Subcutaneous abdominal adipose tissue (tissue), 5 donors: ENCODE measurements around the gene HERC6.

Experiments used
- H3K27ac ChIP-seq: one replicate; pipeline ENCODE4 v1.7.0; 2013; ENCODE audit warnings: low read depth, mild to moderate bottlenecking, inconsistent platforms, low read length, moderate library complexity
- H3K27me3 ChIP-seq, 5 donors: one replicate each; pipeline ENCODE4 v1.7.0; 2013; ENCODE audit warnings: low read length in 5 of 5, inconsistent platforms in 1 of 5; ENCODE audit not compliant: control insufficient read depth in 5 of 5, insufficient read depth in 4 of 5
- H3K36me3 ChIP-seq, 5 donors: one replicate each; pipeline ENCODE4 v1.7.0; 2013; ENCODE audit warnings: low read length in 5 of 5; ENCODE audit not compliant: control insufficient read depth in 5 of 5, insufficient read depth in 5 of 5
- H3K4me1 ChIP-seq, 5 donors: one replicate each; pipeline ENCODE4 v1.7.0; 2013; ENCODE audit warnings: low read length in 5 of 5, mild to moderate bottlenecking in 3 of 5, moderate library complexity in 1 of 5; ENCODE audit not compliant: control insufficient read depth in 5 of 5, insufficient read depth in 5 of 5
- H3K4me3 ChIP-seq, 5 donors: one replicate each; pipeline ENCODE4 v1.7.0; 2013; ENCODE audit warnings: low read length in 5 of 5, low read depth in 1 of 5
- H3K9ac ChIP-seq, 5 donors: one replicate each; pipeline ENCODE4 v1.7.0; 2013; ENCODE audit warnings: low read length in 5 of 5, mild to moderate bottlenecking in 4 of 5, moderate library complexity in 3 of 5
- H3K9me3 ChIP-seq, 5 donors: one replicate each; pipeline ENCODE4 v1.7.0; 2013; ENCODE audit warnings: low read length in 5 of 5; ENCODE audit not compliant: control insufficient read depth in 5 of 5
- donor health status: healthy.
- donor health status: healthy.
- donor health status: healthy.
- donor health status: healthy.
- donor health status: healthy.

Gene HERC6

GRCh38 chr4:88382621-88383020, 4.0 kb downstream of the HERC6 start:
- Histone ChIP-seq H3K27me3 (no peaks in the 10 kb centered on the region), H3K36me3 (peaks cover 0 to 3% (median 0%) of the 10 kb centered on the region in 5 donors), H3K9me3 (no peaks in the 10 kb centered on the region), H3K27ac (no peak overlapping the region), H3K4me1 (peaks cover 0 to 11% (median 8%) of the 10 kb centered on the region in 5 donors), H3K4me3 (no peak overlapping the region), H3K9ac (no peak overlapping the region)

- Histone ChIP-seq H3K36me3 (peaks cover 0 to 15% (median 10%) of the 10 kb centered on the region in 5 donors), H3K27ac (no peak overlapping the region), H3K4me3 (no peak overlapping the region), H3K4me1 (no peaks in the 10 kb centered on the region), H3K9ac (no peak overlapping the region), H3K27me3 (no peaks in the 10 kb centered on the region), H3K9me3 (no peaks in the 10 kb centered on the region)
These were observed 11.5 kb downstream of the HERC6 start for GRCh38 chr4:88390128-88390527.

GRCh38 chr4:88391703-88392102, 13.1 kb downstream of the HERC6 start:
- Histone ChIP-seq H3K36me3 (peaks cover 0 to 20% (median 12%) of the 10 kb centered on the region in 5 donors), H3K4me3 (no peak overlapping the region), H3K9me3 (no peaks in the 10 kb centered on the region), H3K27me3 (no peaks in the 10 kb centered on the region), H3K4me1 (no peaks in the 10 kb centered on the region), H3K9ac (no peak overlapping the region), H3K27ac (no peak overlapping the region)

GRCh38 chr4:88396681-88397080, 18.0 kb downstream of the HERC6 start:
- no peak overlapping the region for H3K27ac ChIP-seq

GRCh38 chr4:88398381-88398780, 19.7 kb downstream of the HERC6 start:
- H3K36me3 ChIP-seq = peaks cover 0 to 23% (median 11%) of the 10 kb centered on the region in 5 donors
- no peaks in the 10 kb centered on the region for H3K27me3 ChIP-seq
- no peaks in the 10 kb centered on the region for H3K4me1 ChIP-seq
- H3K9me3 ChIP-seq = no peaks in the 10 kb centered on the region
- H3K27ac ChIP-seq = no peak overlapping the region
- no peak overlapping the region for H3K9ac ChIP-seq
- no peak overlapping the region for H3K4me3 ChIP-seq

More at GRCh38 chr4:88396681-88397080, 18.0 kb downstream of the HERC6 start:
- Histone ChIP-seq H3K9ac (no peak overlapping the region), H3K27me3 (no peaks in the 10 kb centered on the region), H3K9me3 (no peaks in the 10 kb centered on the region), H3K36me3 (peaks cover 0 to 32% (median 11%) of the 10 kb centered on the region in 5 donors), H3K4me3 (no peak overlapping the region), H3K4me1 (no peaks in the 10 kb centered on the region)

- peaks cover 0 to 10% (median 5%) of the 10 kb centered on the region in 5 donors for H3K36me3 ChIP-seq
- H3K27ac ChIP-seq = no peak overlapping the region
- H3K4me3 ChIP-seq = no peak overlapping the region
- H3K27me3 ChIP-seq = no peaks in the 10 kb centered on the region
- H3K4me1 ChIP-seq = no peaks in the 10 kb centered on the region
- H3K9me3 ChIP-seq = no peaks in the 10 kb centered on the region
- no peak overlapping the region for H3K9ac ChIP-seq
These were observed 30.6 kb downstream of the HERC6 start for GRCh38 chr4:88409206-88409605.

- Histone ChIP-seq H3K9me3 (no peaks in the 10 kb centered on the region), H3K36me3 (peaks cover 0 to 12% (median 5%) of the 10 kb centered on the region in 5 donors), H3K4me3 (no peak overlapping the region), H3K27me3 (no peaks in the 10 kb centered on the region), H3K9ac (no peak overlapping the region), H3K4me1 (no peaks in the 10 kb centered on the region), H3K27ac (no peak overlapping the region)
These were observed 31.1 kb downstream of the HERC6 start for GRCh38 chr4:88409789-88410188.

- Histone ChIP-seq H3K9ac (no peak overlapping the region), H3K9me3 (no peaks in the 10 kb centered on the region), H3K27me3 (no peaks in the 10 kb centered on the region), H3K4me3 (no peak overlapping the region), H3K36me3 (peaks cover 0 to 9% (median 2%) of the 10 kb centered on the region in 5 donors), H3K27ac (no peak overlapping the region), H3K4me1 (no peaks in the 10 kb centered on the region)
These were observed 32.9 kb downstream of the HERC6 start for GRCh38 chr4:88411491-88412096.

- H3K4me1 ChIP-seq = no peaks in the 10 kb centered on the region
- H3K27me3 ChIP-seq = no peaks in the 10 kb centered on the region
- H3K4me3 ChIP-seq = no peak overlapping the region
- no peaks in the 10 kb centered on the region for H3K9me3 ChIP-seq
- H3K36me3 ChIP-seq = peaks cover 0 to 9% (median 2%) of the 10 kb centered on the region in 5 donors
- H3K27ac ChIP-seq = no peak overlapping the region
- no peak overlapping the region for H3K9ac ChIP-seq
These were observed 35.1 kb downstream of the HERC6 start for GRCh38 chr4:88413801-88414200.

- no peaks in the 10 kb centered on the region for H3K4me1 ChIP-seq
- H3K27me3 ChIP-seq = no peaks in the 10 kb centered on the region
- H3K36me3 ChIP-seq = peaks cover 0 to 9% (median 5%) of the 10 kb centered on the region in 5 donors
- no peak overlapping the region for H3K4me3 ChIP-seq
- H3K9me3 ChIP-seq = no peaks in the 10 kb centered on the region
- H3K9ac ChIP-seq = no peak overlapping the region
- H3K27ac ChIP-seq = no peak overlapping the region
These were observed 36.1 kb downstream of the HERC6 start for GRCh38 chr4:88414755-88415154.
